TTC549 (cell line): ENCODE results near the gene PANK3.
"Not testable (repeated sequence)": the region's sequence is repeated elsewhere in the genome, so short reads cannot be mapped to it uniquely, and the experiment has no call there.

Experiments used
- FAIRE-seq: peaks from 2 replicates; lab custom pipeline; 2012; peaks lifted over from hg19 to GRCh38; lab: Jason Lieb, UNC

The PANK3 gene

DNA sequence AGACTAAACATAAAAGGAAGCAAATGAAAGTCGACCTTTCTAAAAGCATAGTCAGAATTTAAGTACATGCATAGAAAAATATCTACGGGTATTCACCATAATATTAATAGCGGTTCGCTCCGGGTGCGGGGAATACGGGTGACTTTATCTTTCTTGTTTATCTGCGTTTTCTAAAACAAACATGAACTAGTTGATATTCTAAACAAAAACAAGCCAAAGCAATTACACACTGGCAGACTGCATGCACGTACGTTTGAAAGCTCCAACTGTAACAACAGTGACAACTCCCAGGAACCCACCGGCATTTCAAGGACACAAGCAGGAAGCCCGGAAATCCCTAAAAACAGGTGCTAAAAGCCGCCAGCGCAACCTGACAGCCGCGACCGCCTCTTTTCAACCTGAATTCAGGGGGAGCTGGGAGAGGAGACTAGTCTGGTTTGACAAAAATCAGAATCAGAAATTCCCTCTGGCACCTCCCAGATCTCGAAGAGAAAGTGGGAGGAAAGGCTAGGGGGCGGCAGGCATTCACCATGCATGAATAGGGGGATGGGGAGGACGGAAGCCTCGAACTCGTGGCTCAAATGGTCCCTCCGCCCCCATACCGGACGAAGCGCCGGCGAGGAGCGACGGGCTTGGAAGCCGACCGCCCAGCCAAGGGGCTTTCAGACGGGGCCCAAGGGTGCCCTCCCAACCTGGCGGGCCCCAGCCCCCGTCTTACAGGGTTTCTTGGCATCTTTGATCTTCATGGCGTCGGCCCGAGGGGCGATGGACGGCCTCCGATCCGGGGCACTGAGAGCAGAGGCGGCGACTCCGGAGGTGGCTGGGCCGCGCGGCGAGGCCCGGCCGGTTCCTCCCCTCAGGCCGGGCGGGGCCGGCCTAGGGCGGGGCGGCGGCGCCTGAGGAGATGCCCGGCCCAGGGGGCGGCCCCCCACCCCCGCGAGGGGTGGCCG lies at the start of gene PANK3:
Gene PANK3, minus strand, starts transcription at position 831 of the 950 bp plus-strand sequence. Its CDS starts 85 bp downstream, at position 746.
- FAIRE-seq = no peak

DNA sequence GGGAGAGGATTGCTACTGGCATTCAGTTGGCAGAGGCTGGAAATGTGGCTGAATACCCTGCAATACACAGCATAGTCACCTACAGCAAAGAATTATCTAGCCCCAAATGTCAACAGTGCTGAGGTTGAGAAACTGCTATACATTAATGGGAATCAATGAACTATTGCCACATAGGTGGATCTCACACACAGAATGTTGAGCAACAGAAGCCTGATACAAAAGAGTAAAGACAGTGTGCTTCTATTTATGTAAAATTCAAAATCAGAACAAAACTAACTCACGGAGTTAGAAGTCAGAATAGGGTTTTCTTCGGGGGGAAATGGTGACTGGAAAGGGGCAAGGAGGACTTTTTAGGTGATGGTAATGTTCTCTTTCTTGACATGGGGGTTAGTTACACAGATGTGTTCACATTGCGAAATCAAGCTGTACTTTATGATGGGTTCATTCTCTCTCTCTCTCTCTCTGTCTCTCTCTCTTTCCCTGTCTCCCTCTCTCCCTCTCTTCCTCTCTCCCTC lies 45.7 kb upstream of the PANK3 start:
- no peak for FAIRE-seq

- no peak for FAIRE-seq
These were observed 41.6 kb upstream of the PANK3 start for GRCh38 chr5:168620807-168621206.

GRCh38 chr5:168614661-168615060 lies 35.5 kb upstream of the PANK3 start:
- FAIRE-seq = no peak

DNA sequence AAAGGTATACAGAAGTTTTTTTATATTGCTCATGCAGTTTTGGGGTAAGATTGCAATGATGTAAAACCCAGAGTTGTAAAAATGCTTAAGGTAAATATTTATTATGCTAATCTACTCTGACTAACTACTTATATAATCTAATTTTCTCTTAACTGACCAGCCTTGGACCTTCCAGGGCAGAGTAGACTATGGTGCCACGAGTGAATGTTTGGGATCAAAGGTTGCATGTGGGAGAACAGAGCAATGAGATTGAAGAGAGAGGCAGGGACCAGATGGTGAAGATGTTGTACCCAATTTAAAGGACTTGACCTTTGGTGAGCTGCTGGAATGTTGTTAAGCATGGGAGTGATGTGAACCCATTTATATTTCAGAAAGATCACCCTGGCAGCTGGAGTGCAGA lies 34.8 kb upstream of the PANK3 start:
- no peak for FAIRE-seq

DNA sequence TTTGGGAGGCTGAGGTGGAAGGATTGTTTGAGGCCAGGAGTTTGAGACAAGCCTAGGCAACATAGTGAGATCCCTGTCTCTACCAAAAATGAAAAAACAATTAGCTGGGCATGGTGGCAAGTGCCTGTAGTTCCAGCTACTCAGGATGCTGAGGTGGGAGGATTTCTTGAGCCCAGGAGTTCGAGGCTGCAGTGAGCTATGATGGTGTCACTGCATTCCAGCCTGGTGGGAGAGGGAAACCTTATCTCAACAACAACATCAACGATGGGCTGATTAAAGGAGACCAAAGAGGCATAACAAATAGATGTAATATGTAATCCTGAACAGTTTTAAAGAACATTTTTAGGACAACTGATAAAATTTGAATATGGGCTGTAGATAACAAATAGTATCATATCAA lies 34.2 kb upstream of the PANK3 start:
- FAIRE-seq = no peak

DNA sequence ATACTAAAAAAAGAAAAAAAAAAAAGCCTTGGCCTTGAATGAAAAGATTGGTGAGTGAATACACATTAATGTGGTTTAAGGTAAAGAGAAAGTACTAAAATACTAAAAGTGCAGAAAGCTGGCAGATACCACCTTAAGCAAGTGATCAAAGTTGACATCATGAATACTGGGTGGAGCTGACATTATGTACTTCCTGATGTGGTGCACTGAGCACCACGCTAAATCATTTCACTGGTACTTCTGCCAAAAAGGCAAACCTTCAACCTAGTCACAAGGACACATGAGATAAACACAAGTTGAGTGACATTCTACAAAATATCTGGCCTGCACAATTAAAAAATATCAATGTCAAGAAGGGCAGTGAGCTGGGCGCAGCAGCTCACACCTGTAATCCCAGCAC lies 33.8 kb upstream of the PANK3 start:
- FAIRE-seq = no peak

- FAIRE-seq = no peak
These were observed 33.0 kb upstream of the PANK3 start for GRCh38 chr5:168612123-168612522.

DNA sequence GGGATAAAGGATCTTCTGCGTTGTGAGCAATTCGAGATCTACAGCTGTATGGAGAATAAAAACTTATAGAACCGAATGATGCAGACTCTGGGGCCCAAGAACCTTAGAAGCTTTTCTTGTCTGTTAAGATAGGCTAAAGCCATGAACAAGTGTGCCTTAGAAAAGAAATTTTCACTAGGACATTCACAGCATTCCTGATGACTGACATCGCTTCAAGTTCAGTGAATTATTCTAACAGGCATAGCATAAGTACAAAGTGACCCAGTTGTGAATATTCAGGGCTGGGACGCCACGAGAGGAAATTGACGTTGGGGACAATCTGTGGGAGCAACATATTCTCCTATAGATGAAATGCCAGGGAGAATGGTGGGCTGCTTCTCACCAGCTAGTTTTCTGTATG lies 32.0 kb upstream of the PANK3 start:
- FAIRE-seq = no peak

GRCh38 chr5:168609806-168610482 lies 30.8 kb upstream of the PANK3 start:
- no peak for FAIRE-seq

GRCh38 chr5:168608821-168609220 lies 29.7 kb upstream of the PANK3 start:
- no peak for FAIRE-seq

GRCh38 chr5:168608386-168608785 lies 29.2 kb upstream of the PANK3 start:
- FAIRE-seq = no peak

- no peak for FAIRE-seq
These were observed 28.8 kb upstream of the PANK3 start for GRCh38 chr5:168607946-168608345.

- FAIRE-seq = no peak
These were observed 27.4 kb upstream of the PANK3 start for GRCh38 chr5:168606562-168606961.

GRCh38 chr5:168604436-168604835 lies 25.3 kb upstream of the PANK3 start:
- no peak for FAIRE-seq

GRCh38 chr5:168603746-168604145 lies 24.6 kb upstream of the PANK3 start:
- no peak for FAIRE-seq

GRCh38 chr5:168602517-168602916 lies 23.3 kb upstream of the PANK3 start:
- FAIRE-seq = no peak

DNA sequence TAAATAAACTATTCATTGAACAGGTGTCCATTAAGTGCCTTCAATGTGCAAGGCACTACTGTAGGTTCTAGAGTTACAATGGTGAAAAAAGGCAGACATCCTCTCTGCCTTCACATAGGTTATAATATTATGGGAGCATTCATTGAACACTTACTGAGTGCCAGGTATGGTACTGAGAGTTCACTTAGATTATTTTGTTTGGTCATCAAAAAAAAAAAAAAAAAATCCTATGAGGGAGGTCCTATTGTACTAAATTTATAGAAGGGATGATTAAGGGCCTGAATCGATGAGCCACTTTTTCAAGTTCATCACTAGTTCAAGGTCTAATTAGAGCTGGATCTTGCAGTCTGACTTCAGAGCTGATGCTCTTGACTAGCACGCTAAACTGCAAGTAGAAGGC lies 22.8 kb upstream of the PANK3 start:
- FAIRE-seq = no peak

DNA sequence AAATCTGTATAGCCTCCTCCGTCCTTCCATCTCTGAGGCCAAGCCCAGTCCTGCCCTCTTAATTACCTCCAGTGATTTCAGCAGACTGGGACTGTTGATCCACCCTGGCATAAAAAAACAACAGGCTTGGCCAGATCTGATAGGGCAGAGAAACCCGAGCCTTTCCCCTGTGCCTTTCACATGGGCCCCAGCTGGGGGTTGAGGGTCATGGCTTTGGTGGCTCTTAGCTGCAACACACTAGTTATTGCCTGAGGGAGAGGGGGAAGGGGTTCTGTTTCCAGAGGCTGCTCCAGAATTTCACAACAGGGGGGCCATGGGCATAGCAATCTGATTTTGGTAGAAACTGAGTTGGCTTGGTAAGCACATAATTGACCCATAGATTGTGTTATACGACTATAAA lies 21.2 kb upstream of the PANK3 start:
- FAIRE-seq = no peak

DNA sequence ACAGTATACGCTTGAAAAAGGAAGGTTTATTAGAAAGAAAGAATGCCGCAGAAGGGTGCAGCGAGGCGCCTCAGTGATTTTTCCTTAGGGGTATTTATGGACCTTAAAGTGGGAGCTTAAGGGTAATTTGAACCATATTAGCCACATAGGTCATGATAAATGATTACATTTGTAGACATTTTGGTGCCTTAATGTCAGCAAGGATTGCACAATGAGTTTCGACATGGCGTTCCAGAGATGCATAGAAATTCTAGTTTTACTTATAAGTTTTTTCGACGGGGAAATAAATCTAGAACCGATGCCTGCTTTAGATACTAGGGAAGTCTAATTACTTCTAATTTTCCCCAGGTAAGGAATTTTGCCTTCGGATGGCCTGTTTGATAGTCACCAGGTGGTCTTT lies 20.7 kb upstream of the PANK3 start:
- FAIRE-seq = no peak

DNA sequence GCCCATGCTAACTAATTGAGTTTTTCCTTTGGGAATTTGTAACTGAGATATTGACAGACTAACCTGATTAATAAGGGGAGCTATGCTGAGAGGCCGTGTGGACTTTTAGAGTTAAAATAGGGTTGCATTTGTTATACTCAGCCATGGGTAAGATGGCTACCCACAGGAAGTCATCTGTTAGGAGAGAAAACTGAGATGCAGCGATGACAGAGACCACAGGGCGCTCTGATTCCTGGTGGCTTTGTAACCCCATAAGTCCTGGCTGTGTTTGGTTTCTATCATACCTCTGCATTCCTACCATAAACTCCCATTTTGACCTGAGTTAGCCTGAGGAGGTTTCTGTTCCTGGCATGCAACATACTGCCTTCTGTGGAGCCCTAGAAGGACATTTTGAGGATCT lies 19.5 kb upstream of the PANK3 start:
- no peak for FAIRE-seq

DNA sequence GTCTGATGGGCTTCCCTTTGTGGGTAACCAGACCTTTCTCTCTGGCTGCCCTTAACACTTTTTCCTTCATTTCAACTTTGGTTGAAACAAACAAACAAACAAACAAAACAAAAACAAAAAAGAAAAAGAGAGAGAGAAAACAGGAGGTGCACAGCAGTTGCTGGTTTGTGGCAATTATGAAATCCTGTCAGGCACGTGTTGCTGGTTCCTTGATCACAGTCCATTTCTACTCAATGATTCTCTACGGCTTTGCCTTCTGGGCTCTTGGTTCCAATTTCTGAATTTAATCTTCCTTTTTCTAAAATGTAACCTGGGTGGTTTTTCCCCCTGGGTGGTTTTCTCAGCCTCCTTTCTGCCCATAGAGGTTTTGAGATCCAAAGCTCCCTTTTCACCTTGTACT lies 17.8 kb upstream of the PANK3 start:
- FAIRE-seq = no peak

GRCh38 chr5:168596122-168596521 lies 17.0 kb upstream of the PANK3 start:
- FAIRE-seq = not testable (repeated sequence)

GRCh38 chr5:168592014-168592368 lies 12.8 kb upstream of the PANK3 start:
- no peak for FAIRE-seq
